DND-41 (cell line): Measurements from ENCODE around the gene CPT2.

ENCODE experiments used
- ATAC-seq: fragments of 200-7000 bp; cut with Tn5 transposase; 3 replicates; pipeline ENCODE4 v1.9.1; 2021; ENCODE audit warnings: low read depth; ENCODE audit not compliant: insufficient read depth
- DNase-seq: peaks from one replicate; pipeline ENCODE4 v3.0.0-alpha.2; 2020
- H2AFZ ChIP-seq: 2 replicates; pipeline ENCODE4 v1.6.0; 2012; ENCODE audit warnings: low read depth, low read length
- H3K27ac ChIP-seq: 2 replicates; pipeline ENCODE4 v1.5.1; 2012; ENCODE audit warnings: low read length, inconsistent platforms
- H3K27me3 ChIP-seq: fragments of 200-600 bp; sonication (generic); 2 replicates; pipeline ENCODE4 v1.6.0; 2012; ENCODE audit warnings: low read length, mild to moderate bottlenecking, inconsistent platforms; ENCODE audit not compliant: insufficient read depth, poor library complexity
- H3K36me3 ChIP-seq: 2 replicates; pipeline ENCODE4 v1.5.1; 2012; ENCODE audit warnings: low read length, inconsistent platforms; ENCODE audit not compliant: insufficient read depth
- H3K4me1 ChIP-seq: 2 replicates; pipeline ENCODE4 v1.5.1; 2012; ENCODE audit warnings: mild to moderate bottlenecking, low read length; ENCODE audit not compliant: insufficient read depth
- H3K4me2 ChIP-seq: 2 replicates; pipeline ENCODE4 v1.6.0; 2012; ENCODE audit warnings: mild to moderate bottlenecking, moderate library complexity, low read length, inconsistent platforms; ENCODE audit not compliant: insufficient read depth
- H3K4me3 ChIP-seq, 2 experiments: fragments of 200-600 bp in 1 of 2; shearing (Covaris generic) in 1 of 2; 2 replicates each; pipeline ENCODE4 v1.5.1; 2012 to 2016; ENCODE audit warnings: inconsistent platforms in 2 of 2, low read length in 2 of 2, mild to moderate bottlenecking in 2 of 2, low read depth in 1 of 2, moderate library complexity in 1 of 2
- H3K79me2 ChIP-seq: 2 replicates; pipeline ENCODE4 v1.6.0; 2012; ENCODE audit warnings: low read length, inconsistent platforms; ENCODE audit not compliant: insufficient read depth
- H3K9ac ChIP-seq: 2 replicates; pipeline ENCODE4 v1.6.0; 2012; ENCODE audit warnings: low read depth, mild to moderate bottlenecking, inconsistent platforms, low read length, moderate library complexity
- H3K9me3 ChIP-seq: 2 replicates; pipeline ENCODE4 v1.5.1; 2012; ENCODE audit warnings: low read length, moderate library complexity, mild to moderate bottlenecking, inconsistent platforms; ENCODE audit not compliant: insufficient read depth, severe bottlenecking
- H4K20me1 ChIP-seq: 2 replicates; pipeline ENCODE4 v1.6.0; 2012; ENCODE audit warnings: low read length; ENCODE audit not compliant: insufficient read depth
- CTCF ChIP-seq: IDR thresholded peaks from 2 replicates; pipeline ENCODE4 v1.5.1; 2012; ENCODE audit warnings: borderline replicate concordance, low read length, moderate library complexity, mild to moderate bottlenecking; ENCODE audit not compliant: poor library complexity, severe bottlenecking; ENCODE audit errors: extremely low read depth
- EZH2 ChIP-seq: IDR thresholded peaks from 3 replicates; pipeline ENCODE4 v1.6.1; 2012; ENCODE audit warnings: borderline replicate concordance, low read depth, mild to moderate bottlenecking, moderate library complexity, low read length, inconsistent platforms; ENCODE audit not compliant: severe bottlenecking

The CPT2 gene

DNA sequence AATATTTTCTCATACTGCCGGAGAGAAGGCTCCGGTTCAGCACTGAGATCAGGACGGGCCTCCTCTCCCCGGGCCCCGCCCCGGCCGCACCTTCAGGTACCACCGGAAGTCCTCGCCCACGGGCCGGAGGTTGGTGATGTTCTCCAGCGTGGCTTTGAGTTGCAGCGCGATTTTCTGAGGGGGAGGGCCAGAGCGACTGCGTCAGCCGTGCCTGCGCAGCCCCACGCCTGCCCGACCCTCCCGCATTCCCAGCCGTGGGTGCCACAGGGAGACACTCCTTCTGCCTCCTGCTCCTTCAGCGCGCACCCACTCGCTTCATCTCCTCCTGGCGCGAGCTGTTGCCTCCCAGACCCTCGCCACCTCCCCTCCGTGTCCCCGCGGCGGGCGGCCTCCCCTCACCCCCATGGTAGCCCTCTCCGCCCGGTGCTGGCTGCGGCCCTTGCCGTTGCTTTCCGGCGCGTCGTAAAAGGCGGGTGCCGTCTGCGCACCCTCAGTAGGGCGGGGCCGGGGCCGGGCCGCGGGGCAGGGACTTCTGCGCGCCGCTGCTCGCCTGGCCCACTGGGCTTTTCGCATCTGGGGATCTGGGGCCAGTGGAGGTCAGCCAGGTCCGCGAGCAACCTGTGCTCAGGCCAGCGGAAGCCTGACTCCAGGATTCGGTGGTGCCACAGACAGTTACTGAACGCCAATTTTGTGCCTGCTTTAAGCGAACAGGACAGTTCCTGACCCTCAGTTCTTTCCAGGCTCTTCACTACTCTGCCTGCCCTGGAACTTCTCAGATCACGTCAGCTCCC, 23.7 kb downstream of the CPT2 start, which contains the start of gene CZIB:
CZIB (minus strand) TSS at position 464 of the 791 bp plus-strand sequence; CDS start at position 405, 59 bp downstream.
- Histone ChIP-seq H3K79me2 (peaks cover 25% of the 10 kb centered on the region), H3K9ac (peak within 1 kb of the TSS; percentile 77), H4K20me1 (no peaks in the 10 kb centered on the region), H3K27ac (peak within 1 kb of the TSS; percentile 94), H3K4me1 (peaks cover 26% of the 10 kb centered on the region), H3K9me3 (no peaks in the 10 kb centered on the region), H2AFZ (peak within 1 kb of the TSS; percentile 85), H3K36me3 (peaks cover 34% of the 10 kb centered on the region), H3K4me3 (peak within 1 kb of the TSS; percentile 52 to 95), H3K27me3 (no peaks in the 10 kb centered on the region), H3K4me2 (peak within 1 kb of the TSS; percentile 90)
- no peak for TF ChIP-seq CTCF
- no peak for TF ChIP-seq EZH2
- DNase-seq (peak; percentile 91), ATAC-seq (peak; percentile 93)

DNA sequence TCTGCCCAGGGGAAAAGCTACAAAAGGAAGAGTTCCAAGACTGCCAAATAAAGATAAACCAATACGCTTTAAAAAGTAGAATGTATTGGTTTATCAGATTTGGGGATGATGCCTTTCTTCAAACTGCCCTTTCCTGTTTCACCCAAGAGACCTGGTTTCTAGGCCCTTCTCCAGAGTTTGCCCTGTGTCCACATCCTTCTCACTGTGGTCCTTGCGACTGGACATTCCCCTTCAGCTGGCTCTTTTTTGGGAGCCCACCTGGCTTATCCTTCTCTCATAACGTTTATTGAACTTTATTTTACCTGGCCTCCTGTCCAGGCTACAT, 24.3 kb downstream of the CPT2 start:
- Histone ChIP-seq H3K27me3 (no peaks in the 10 kb centered on the region), H3K9ac (peak overlapping the region; percentile 77), H3K9me3 (no peaks in the 10 kb centered on the region), H3K4me1 (peaks cover 26% of the 10 kb centered on the region), H3K36me3 (peaks cover 30% of the 10 kb centered on the region), H3K4me2 (peak overlapping the region; percentile 90), H3K4me3 (peak overlapping the region; percentile 52 to 95), H3K79me2 (peaks cover 25% of the 10 kb centered on the region), H3K27ac (peak overlapping the region; percentile 94), H4K20me1 (no peaks in the 10 kb centered on the region), H2AFZ (peak overlapping the region; percentile 85)
- TF ChIP-seq CTCF (no peak), EZH2 (no peak)
- DNase-seq (no peak), ATAC-seq (no peak)

DNA sequence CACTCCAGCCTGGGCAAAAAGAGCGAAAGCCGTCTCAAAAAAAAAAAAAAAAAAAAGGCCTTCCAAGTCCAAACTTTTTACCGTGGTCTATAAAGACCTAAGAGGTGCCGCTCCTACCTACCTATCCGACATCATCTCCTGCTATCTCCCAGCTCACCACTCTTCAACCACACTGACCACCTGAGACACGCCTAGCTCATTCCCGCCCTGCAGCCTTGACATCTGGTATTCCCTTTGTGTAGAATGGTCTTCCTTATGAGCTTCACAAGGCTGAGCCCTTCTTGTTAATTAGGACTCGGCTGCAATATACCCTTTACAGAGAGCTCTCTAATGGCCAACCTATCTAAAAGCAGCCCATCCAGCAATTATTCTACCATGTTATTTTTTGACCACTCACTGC, 41.0 kb downstream of the CPT2 start:
- Histone ChIP-seq H3K4me2 (peak overlapping the region; percentile 99), H3K4me3 (peak overlapping the region; percentile 98), H3K27me3 (no peaks in the 10 kb centered on the region), H3K27ac (peak overlapping the region; percentile 73), H2AFZ (peak overlapping the region; percentile 82), H3K4me1 (peaks cover 31% of the 10 kb centered on the region), H3K36me3 (peaks cover 44% of the 10 kb centered on the region), H3K9ac (peak overlapping the region; percentile 85), H3K79me2 (peaks cover 42% of the 10 kb centered on the region), H3K9me3 (no peaks in the 10 kb centered on the region), H4K20me1 (peaks cover 17% of the 10 kb centered on the region)
- ATAC-seq (no peak), DNase-seq (no peak)
- TF ChIP-seq EZH2 (no peak), CTCF (no peak)
